K562 (cell line): ENCODE data around the gene LRRFIP2. TPM values are rescaled to one million over a fixed set of nuclear protein-coding genes. Genes with fewer than 3 reads are reported as not detected.

Experiments
- ATAC-seq: fragments of 200-7000 bp; cut with Tn5 transposase; 3 replicates; pipeline ENCODE4 v1.9.1; 2020; ENCODE audit warnings: moderate library complexity
- BruUV-seq: library from RNA; stranded (reverse); fragments of 400-500 nt; replicated peaks from 2 replicates; lab custom pipeline; 2021; lab: Mats Ljungman, UMichigan
- CTCF ChIA-PET: fragments of 300-600 bp; formaldehyde crosslinking; extraction: SDS; loops from one replicate; lab custom pipeline; 2021; ENCODE audit warnings: low intra/inter-chr PET ratio; lab: Yijun Ruan, JAX
- POLR2A ChIA-PET: fragments of 300-600, 350-650 bp; sonication (Branson Sonifier 250); formaldehyde crosslinking; extraction: SDS; loops from one replicate; lab custom pipeline; 2021; ENCODE audit warnings: antibody characterized with exemption, inconsistent platforms; lab: Yijun Ruan, JAX
- DNase-seq, 4 experiments: peaks; one replicate each; pipeline versions ENCODE4 v3.0.0 to v3.0.0-alpha.2; 2011 to 2018; ENCODE audit warnings: low spot score in 3 of 4, mixed read lengths in 3 of 4; ENCODE audit errors: extremely low read depth in 1 of 4
- FAIRE-seq: peaks from 2 replicates; lab custom pipeline; 2011; peaks lifted over from hg19 to GRCh38; lab: Jason Lieb, UNC
- H2AFZ ChIP-seq: 2 replicates; pipeline ENCODE4 v1.6.0; 2011; ENCODE audit warnings: low read depth, low read length, control low read depth, inconsistent platforms
- H3K27ac ChIP-seq: fragments of 200-600 bp; 3 replicates; pipeline ENCODE4 v1.8.0; 2011; ENCODE audit warnings: low read depth, mild to moderate bottlenecking, control low read depth, inconsistent platforms, low read length, moderate library complexity, mixed read lengths; ENCODE audit errors: extremely low read depth
- H3K27me3 ChIP-seq, 2 experiments: fragments of 300-600 bp in 1 of 2; 2 replicates in 1 of 2; 3 replicates in 1 of 2; pipeline versions ENCODE4 v1.6.0 to v1.8.0; 2011; ENCODE audit warnings: inconsistent platforms in 2 of 2, low read length in 2 of 2, mild to moderate bottlenecking in 1 of 2, mixed read lengths in 1 of 2, moderate library complexity in 1 of 2; ENCODE audit not compliant: control insufficient read depth in 2 of 2, insufficient read depth in 2 of 2
- H3K36me3 ChIP-seq: fragments of 300-600 bp; 3 replicates; pipeline ENCODE4 v1.8.0; 2011; ENCODE audit warnings: mild to moderate bottlenecking, low read length, inconsistent platforms; ENCODE audit not compliant: control insufficient read depth, insufficient read depth
- H3K4me1 ChIP-seq, 2 experiments: fragments of 200-600 bp in 1 of 2; replicated peaks in 1 of 2; 2 replicates in 1 of 2; 3 replicates in 1 of 2; pipeline versions ENCODE4 v1.5.1 to v1.8.0; 2011; ENCODE audit warnings: inconsistent platforms in 2 of 2, low read length in 2 of 2, mild to moderate bottlenecking in 1 of 2, mixed read lengths in 1 of 2, moderate library complexity in 1 of 2; ENCODE audit not compliant: control insufficient read depth in 2 of 2, insufficient read depth in 2 of 2
- H3K4me2 ChIP-seq: 2 replicates; pipeline ENCODE4 v1.6.1; 2011; ENCODE audit warnings: low read length, control low read depth, inconsistent platforms, mixed read lengths; ENCODE audit not compliant: insufficient read depth
- H3K4me3 ChIP-seq: fragments of 200-600 bp; sonication (generic), shearing (Covaris generic); 2 replicates; pipeline ENCODE4 v1.5.1; 2016; ENCODE audit warnings: control low read depth, inconsistent platforms
- H3K79me2 ChIP-seq: fragments of 200-600 bp; 3 replicates; pipeline ENCODE4 v1.8.0; 2011; ENCODE audit warnings: low read length, inconsistent platforms; ENCODE audit not compliant: control insufficient read depth, insufficient read depth
- H3K9ac ChIP-seq, 2 experiments: 2 replicates each; pipeline versions ENCODE4 v1.6.0 to v1.6.1; 2011; ENCODE audit warnings: low read depth in 2 of 2, low read length in 2 of 2, control low read depth in 1 of 2, inconsistent platforms in 1 of 2, mild to moderate bottlenecking in 1 of 2, mixed read lengths in 1 of 2; ENCODE audit not compliant: insufficient read depth in 1 of 2
- H3K9me1 ChIP-seq: one replicate; pipeline ENCODE4 v1.6.0; 2011; ENCODE audit warnings: inconsistent platforms, mild to moderate bottlenecking, low read length, moderate library complexity; ENCODE audit not compliant: control insufficient read depth, insufficient read depth
- H3K9me3 ChIP-seq: replicated peaks from 2 replicates; pipeline ENCODE4 v1.5.1; 2011; ENCODE audit warnings: low read depth, low read length, inconsistent platforms; ENCODE audit not compliant: control insufficient read depth, insufficient read depth
- H4K20me1 ChIP-seq: replicated peaks from 2 replicates; pipeline ENCODE4 v1.6.1; 2011; ENCODE audit warnings: low read length, inconsistent platforms, mixed read lengths; ENCODE audit not compliant: control insufficient read depth, insufficient read depth
- COPS2 ChIP-seq: fragments of 450-650 bp; conservative IDR thresholded peaks from 2 replicates; pipeline ENCODE4 v1.6.1; 2016; ENCODE audit warnings: mild to moderate bottlenecking, moderate library complexity
- CREM ChIP-seq: IDR thresholded peaks from 2 replicates; pipeline ENCODE4 v1.6.1; 2014; ENCODE audit warnings: antibody characterized with exemption, low read depth
- HBP1 ChIP-seq: fragments of 450-650 bp; formaldehyde crosslinking; IDR thresholded peaks from 2 replicates; pipeline ENCODE4 v1.4.0; 2022; ENCODE audit warnings: missing genetic modification characterization
- MLX ChIP-seq, 2 experiments: fragments of 450-650 bp in 1 of 2; sonication (generic) in 1 of 2; formaldehyde crosslinking; conservative IDR thresholded peaks; 2 replicates each; pipeline versions ENCODE4 v1.4.0 to v1.8.1; 2020 to 2022; ENCODE audit warnings: mild to moderate bottlenecking in 1 of 2, missing genetic modification reagents in 1 of 2
- MXD1 ChIP-seq: fragments of 250-450 bp; sonication (Bioruptor Pico); IDR thresholded peaks from 2 replicates; pipeline ENCODE4 v1.8.0; 2021; ENCODE audit warnings: borderline replicate concordance, mild to moderate bottlenecking, moderate library complexity; ENCODE audit not compliant: poor library complexity, severe bottlenecking
- PCBP2 ChIP-seq: fragments of 200-400 bp; formaldehyde crosslinking; IDR thresholded peaks from 2 replicates; pipeline ENCODE4 v1.6.1; 2018; ENCODE audit warnings: low read length, low read depth, mild to moderate bottlenecking, moderate library complexity; ENCODE audit not compliant: poor library complexity, severe bottlenecking
- POLR2AphosphoS2 ChIP-seq: IDR thresholded peaks from 2 replicates; pipeline ENCODE4 v1.6.1; 2012; ENCODE audit warnings: low read length, improper control_type of control experiment
- RBBP5 ChIP-seq: fragments of 200-600 bp; sonication (generic); IDR thresholded peaks from 2 replicates; pipeline ENCODE4 v1.6.1; 2012; ENCODE audit warnings: borderline replicate concordance, mild to moderate bottlenecking, low read length, control low read depth, inconsistent platforms; ENCODE audit not compliant: insufficient read depth, poor library complexity, severe bottlenecking
- SMARCA4 ChIP-seq: fragments of 450-650 bp; IDR thresholded peaks from 2 replicates; pipeline ENCODE4 v1.6.1; 2016
- SOX6 ChIP-seq: fragments of 450-650 bp; IDR thresholded peaks from 2 replicates; pipeline ENCODE4 v1.6.1; 2014; ENCODE audit warnings: mild to moderate bottlenecking
- ZBTB5 ChIP-seq: fragments of 450-650 bp; IDR thresholded peaks from 2 replicates; pipeline ENCODE4 v1.6.1; 2017; ENCODE audit warnings: antibody characterized with exemption
- ZFP1 ChIP-seq: fragments of 450-650 bp; formaldehyde crosslinking; IDR thresholded peaks from 2 replicates; pipeline ENCODE4 v1.4.0; 2020; ENCODE audit warnings: mild to moderate bottlenecking, mixed read lengths
- ZNF277 ChIP-seq: fragments of 250-450 bp; sonication (Bioruptor Pico); IDR thresholded peaks from 2 replicates; pipeline ENCODE4 v1.8.0; 2022; ENCODE audit warnings: inconsistent platforms, mild to moderate bottlenecking, moderate library complexity, borderline replicate concordance
- ZNF280B ChIP-seq: fragments of 250-450 bp; sonication (Bioruptor Pico); IDR thresholded peaks from 2 replicates; pipeline ENCODE4 v1.5.1; 2021; ENCODE audit warnings: mild to moderate bottlenecking
- WGBS: fragments of 100-300 bp; shearing (Covaris generic); methylation state at CpG from one replicate; pipeline ENCODE4 v1.1.6; 2016; ENCODE audit warnings: low coverage, mixed read lengths; ENCODE audit not compliant: insufficient coverage; ENCODE audit errors: missing lambda C conversion rate; 5-methylcytosine and 5-hydroxymethylcytosine counted together
- in situ Hi-C: fragments of 300-500 bp; cut with MboI; formaldehyde crosslinking; loops from 4 replicates; pipeline ENCODE4 v1.15.0; 2018; ENCODE audit warnings: inconsistent platforms, mixed read lengths
- intact Hi-C: fragments of 100-400 bp; cut with micrococcal nuclease; formaldehyde crosslinking; loops from 2 replicates; pipeline ENCODE4 v1.14.2; 2022
- polyA plus RNA-seq, 8 experiments: library from polyadenylated mRNA; depleted of rRNA in 4 of 8; stranded (reverse) in 5 of 8; unstranded in 3 of 8; fragments of >200 nt; fragmentation: Nextera tagmentation in 2 of 8; fragmentation: Illumina TruSeq in 1 of 8; extraction: Ambion mirVana in 2 of 8; extraction: Trizol in 1 of 8; gene quantifications; 2 replicates each; pipeline versions ENCODE4 v1.2.1 to v1.2.3, GENCODE V29; 2011 to 2014; ENCODE audit warnings: inconsistent platforms in 1 of 8, missing spikeins in 1 of 8
- total RNA-seq, 7 experiments: library from RNA; depleted of rRNA in 6 of 7; stranded (reverse); fragments of >200 nt in 6 of 7; fragmentation: Illumina TruSeq in 2 of 7; extraction: Trizol in 2 of 7; gene quantifications; 2 replicates each; pipeline versions ENCODE4 v1.2.1 to v1.2.3, GENCODE V29; 2011 to 2021; ENCODE audit warnings: low replicate concordance in 1 of 7

Gene LRRFIP2
- total and polyA plus RNA-seq, 9 of the 15 experiments (the other 6 are each of a cell fraction or from before 2014, with no cell fraction given), result 9.9 to 53.9 (median 42.7) TPM

- H4K20me1 ChIP-seq, result no peaks in the 10 kb centered on the region
- H2AFZ ChIP-seq, result no peak overlapping the region
- no TSS peak for BruUV-seq
- DNase-seq (no peak), ATAC-seq (no peak), FAIRE-seq (no peak)
- H3K27ac ChIP-seq, result no peak overlapping the region
- H3K4me2 ChIP-seq, result no peak overlapping the region
- H3K9ac ChIP-seq, result no peak overlapping the region
- WGBS, result 95% methylated on average over 7 of the region's 8 CpGs
- in situ Hi-C loops, result no loop called here
- no peaks in the 10 kb centered on the region for H3K9me3 ChIP-seq
- no peak overlapping the region for H3K4me3 ChIP-seq
- ChIA-PET POLR2A (interaction anchor here (0.5 to 0.7 kb wide), 2 partner anchors 12 to 25 kb away, joined by 3 read pairs; no protein-coding TSS in a partner anchor), CTCF (no interaction called here)
- H3K9me1 ChIP-seq, result no peaks in the 10 kb centered on the region
- peaks cover 89% of the 10 kb centered on the region for H3K36me3 ChIP-seq
- H3K27me3 ChIP-seq, result no peaks in the 10 kb centered on the region
- no peaks in the 10 kb centered on the region for H3K79me2 ChIP-seq
- intact Hi-C loops, result no loop called here
- no peaks in the 10 kb centered on the region; a peak in 1 of 5 replicates for H3K4me1 ChIP-seq
- TF ChIP-seq SMARCA4 (no peak), COPS2 (no peak), ZNF280B (CRISPR knock-in tag) (no peak), RBBP5 (no peak), MLX (CRISPR knock-in tag; conservative IDR thresholded peaks at IDR 0.05) (no peak), ZNF277 (no peak), ZFP1 (CRISPR knock-in tag) (no peak), MXD1 (CRISPR knock-in tag) (no peak), POLR2AphosphoS2 (no peak), CREM (no peak), PCBP2 (no peak), HBP1 (CRISPR knock-in tag) (no peak), ZBTB5 (no peak), SOX6 (no peak)
Measured at GRCh38 chr3:37016903-37017302, 157.5 kb downstream of the LRRFIP2 start.
